Activated CD4-positive, alpha-beta T cell treated with anti-CD3 and anti-CD28 coated beads for 36 hours (primary cell): ENCODE data around the gene MFAP5. TPM values are rescaled to one million over a fixed set of nuclear protein-coding genes. Genes with fewer than 3 reads are reported as not detected.
A peak's percentile ranks its signal among the peaks of the same experiment; 100 is the strongest.
"Not testable (repeated sequence)": the region's sequence is repeated elsewhere in the genome, so short reads cannot be mapped to it uniquely, and the experiment has no call there.

Experiments
- ATAC-seq: fragments of 200-7000 bp; cut with Tn5 transposase; one replicate; pipeline ENCODE4 v1.10.0; 2021; ENCODE audit warnings: mild to moderate bottlenecking, moderate library complexity
- CTCF ChIA-PET: fragments of 350-600 bp; sonication (Branson Sonifier 250); formaldehyde crosslinking; loops from one replicate; lab custom pipeline; 2021; ENCODE audit warnings: antibody characterized with exemption; lab: Charles Lee
- POLR2A ChIA-PET: fragments of 350-600 bp; sonication (Branson Sonifier 250); formaldehyde crosslinking; loops from one replicate; lab custom pipeline; 2021; ENCODE audit warnings: antibody characterized with exemption, inconsistent platforms; lab: Charles Lee
- DNase-seq: peaks from one replicate; pipeline ENCODE4 v3.0.0-alpha.2; 2020
- H3K27ac Mint-ChIP-seq: one replicate; pipeline ENCODE4 v1.8.0; 2021; ENCODE audit warnings: mixed read lengths
- H3K27me3 Mint-ChIP-seq: one replicate; pipeline ENCODE4 v1.8.0; 2021; ENCODE audit warnings: mixed read lengths
- H3K36me3 Mint-ChIP-seq: one replicate; pipeline ENCODE4 v1.8.0; 2021; ENCODE audit warnings: low read depth, mixed read lengths
- H3K4me1 Mint-ChIP-seq: one replicate; pipeline ENCODE4 v1.8.0; 2021; ENCODE audit warnings: mixed read lengths
- H3K4me3 Mint-ChIP-seq: one replicate; pipeline ENCODE4 v1.8.0; 2021; ENCODE audit warnings: mild to moderate bottlenecking, moderate library complexity, mixed read lengths
- H3K9me3 Mint-ChIP-seq: one replicate; pipeline ENCODE4 v1.8.0; 2021; ENCODE audit warnings: low read depth, mixed read lengths
- intact Hi-C, 2 experiments: fragments of 100-400 bp; cut with DNase I in 1 of 2; cut with micrococcal nuclease in 1 of 2; formaldehyde crosslinking; loops; one replicate each; pipeline versions ENCODE4 v1.14.2 to v1.15.1; 2022 to 2024; cut with DNase I, micrococcal nuclease
- total RNA-seq, 2 experiments: library from RNA; stranded (reverse); gene quantifications; one replicate each; pipeline ENCODE4 v1.2.3, GENCODE V29; 2021

Gene MFAP5
- total RNA-seq, 2 experiments from 2014 or later, result not detected

- ChIA-PET CTCF (interaction anchor here (0.5 to 1.7 kb wide), 7 partner anchors 9 to 400 kb away, joined by 3 to 8 read pairs (median 3); partner anchors contain the start of gene M6PR), POLR2A (no interaction called here)
- ATAC-seq (peak; percentile 79), DNase-seq (peak; percentile 88)
- H3K4me1 Mint-ChIP-seq, result peaks cover 42% of the 10 kb centered on the region
- H3K9me3 Mint-ChIP-seq, result no peaks in the 10 kb centered on the region
- no peak overlapping the region for H3K4me3 Mint-ChIP-seq
- H3K36me3 Mint-ChIP-seq, result no peaks in the 10 kb centered on the region
- H3K27me3 Mint-ChIP-seq, result peaks cover 16% of the 10 kb centered on the region
- intact Hi-C loops, result loop anchor here (1.0 to 10.0 kb wide), 7 partner anchors 25 to 597 kb away; partner anchors contain the start of gene CLEC4E (in 1 of the 2)
- H3K27ac Mint-ChIP-seq, result no peak overlapping the region
Measured at GRCh38 chr12:8648576-8649205, 13.9 kb downstream of the MFAP5 start.

- POLR2A ChIA-PET, result no interaction called here
- CTCF ChIA-PET, result interaction anchor here (0.6 to 1.7 kb wide), 5 partner anchors 9 to 383 kb away, joined by 3 to 8 read pairs (median 3); partner anchors contain the start of gene M6PR
- Mint-ChIP-seq H3K9me3 (no peaks in the 10 kb centered on the region), H3K36me3 (no peaks in the 10 kb centered on the region), H3K27me3 (peaks cover 14% of the 10 kb centered on the region), H3K4me3 (no peak overlapping the region), H3K4me1 (peaks cover 45% of the 10 kb centered on the region), H3K27ac (no peak overlapping the region)
- DNase-seq (no peak), ATAC-seq (no peak)
- intact Hi-C loops, result loop anchor here (1.0 to 10.0 kb wide), 7 partner anchors 25 to 597 kb away; partner anchors contain the start of gene CLEC4E (in 1 of the 2)
Measured at GRCh38 chr12:8647968-8648367, 14.7 kb downstream of the MFAP5 start.

- CTCF ChIA-PET, result interaction anchor here (0.6 to 1.4 kb wide), 6 partner anchors 14 to 246 kb away, joined by 3 to 6 read pairs (median 3); no protein-coding TSS in a partner anchor
- H3K27ac Mint-ChIP-seq, result peak overlapping the region; percentile 80
- H3K27me3 Mint-ChIP-seq, result peaks cover 6% of the 10 kb centered on the region
- intact Hi-C loops, result loop anchor here (1.0 to 10.0 kb wide), 6 partner anchors 102 to 720 kb away; partner anchors contain the start of gene CLEC4E (in 1 of the 2)
- peaks cover 45% of the 10 kb centered on the region for H3K4me1 Mint-ChIP-seq
- H3K9me3 Mint-ChIP-seq, result no peaks in the 10 kb centered on the region
- peak overlapping the region; percentile 1 for H3K4me3 Mint-ChIP-seq
- ATAC-seq (peak; percentile 89), DNase-seq (peak; percentile 80)
- POLR2A ChIA-PET, result no interaction called here
- H3K36me3 Mint-ChIP-seq, result no peaks in the 10 kb centered on the region
Measured at GRCh38 chr12:8644345-8645248, 18.0 kb downstream of the MFAP5 start.

- CTCF ChIA-PET, result interaction anchor here (0.6 to 1.6 kb wide), 4 partner anchors 33 to 411 kb away, joined by 4 to 10 read pairs (median 4); no protein-coding TSS in a partner anchor
- Mint-ChIP-seq H3K4me1 (peaks cover 27% of the 10 kb centered on the region), H3K27ac (no peak overlapping the region), H3K27me3 (peaks cover 4% of the 10 kb centered on the region), H3K36me3 (no peaks in the 10 kb centered on the region), H3K9me3 (no peaks in the 10 kb centered on the region), H3K4me3 (no peak overlapping the region)
- POLR2A ChIA-PET, result no interaction called here
- DNase-seq (no peak), ATAC-seq (no peak)
- intact Hi-C loops, result loop anchor here in 1 of 2 experiments (10.0 kb wide), 1 partner anchor 602 kb away; no protein-coding TSS in a partner anchor
Measured at GRCh38 chr12:8642775-8643174, 19.9 kb downstream of the MFAP5 start.

GRCh38 chr12:8639936-8640335, 22.7 kb downstream of the MFAP5 start:
- no peak for DNase-seq
- no peak overlapping the region for H3K27ac Mint-ChIP-seq
- no peaks in the 10 kb centered on the region for H3K9me3 Mint-ChIP-seq

GRCh38 chr12:8638951-8639350, 23.7 kb downstream of the MFAP5 start:
- H3K4me1 Mint-ChIP-seq, result peaks cover 6% of the 10 kb centered on the region
- no peaks in the 10 kb centered on the region for H3K36me3 Mint-ChIP-seq
- ATAC-seq (no peak), DNase-seq (no peak)
- ChIA-PET CTCF (no interaction called here), POLR2A (no interaction called here)
- peaks cover 4% of the 10 kb centered on the region for H3K27me3 Mint-ChIP-seq
- intact Hi-C loops, result no loop called here
- no peaks in the 10 kb centered on the region for H3K9me3 Mint-ChIP-seq
- H3K4me3 Mint-ChIP-seq, result no peak overlapping the region
- no peak overlapping the region for H3K27ac Mint-ChIP-seq

More at GRCh38 chr12:8639936-8640335, 22.7 kb downstream of the MFAP5 start:
- POLR2A ChIA-PET, result no interaction called here
- H3K4me1 Mint-ChIP-seq, result peaks cover 15% of the 10 kb centered on the region
- peaks cover 4% of the 10 kb centered on the region for H3K27me3 Mint-ChIP-seq
- no peak for ATAC-seq
- no peak overlapping the region for H3K4me3 Mint-ChIP-seq
- no peaks in the 10 kb centered on the region for H3K36me3 Mint-ChIP-seq
- CTCF ChIA-PET, result interaction anchor here (0.6 kb wide), 1 partner anchor 15 kb away, joined by 3 read pairs; no protein-coding TSS in a partner anchor
- intact Hi-C loops, result loop anchor here in 1 of 2 experiments (10.0 kb wide), 1 partner anchor 605 kb away; no protein-coding TSS in a partner anchor

GRCh38 chr12:8637666-8638065, 25.0 kb downstream of the MFAP5 start:
- CTCF ChIA-PET, result no interaction called here
- H3K27me3 Mint-ChIP-seq, result no peaks in the 10 kb centered on the region

GRCh38 chr12:8637244-8637643, 25.4 kb downstream of the MFAP5 start:
- no peaks in the 10 kb centered on the region for H3K4me1 Mint-ChIP-seq
- H3K27me3 Mint-ChIP-seq, result no peaks in the 10 kb centered on the region
- H3K4me3 Mint-ChIP-seq, result no peak overlapping the region
- no peak for DNase-seq
- H3K36me3 Mint-ChIP-seq, result no peaks in the 10 kb centered on the region
- ChIA-PET POLR2A (no interaction called here), CTCF (interaction anchor here (0.7 kb wide), 1 partner anchor 20 kb away, joined by 3 read pairs; no protein-coding TSS in a partner anchor)
- no peak overlapping the region for H3K27ac Mint-ChIP-seq
- no peaks in the 10 kb centered on the region for H3K9me3 Mint-ChIP-seq
- intact Hi-C loops, result no loop called here
- no peak for ATAC-seq

More at GRCh38 chr12:8637666-8638065, 25.0 kb downstream of the MFAP5 start:
- intact Hi-C loops, result no loop called here
- DNase-seq (no peak), ATAC-seq (no peak)
- H3K9me3 Mint-ChIP-seq, result no peaks in the 10 kb centered on the region
- no peak overlapping the region for H3K27ac Mint-ChIP-seq
- H3K36me3 Mint-ChIP-seq, result no peaks in the 10 kb centered on the region
- H3K4me3 Mint-ChIP-seq, result no peak overlapping the region
- POLR2A ChIA-PET, result no interaction called here
- H3K4me1 Mint-ChIP-seq, result no peaks in the 10 kb centered on the region

- intact Hi-C loops, result no loop called here
- Mint-ChIP-seq H3K4me3 (no peak overlapping the region), H3K27ac (no peak overlapping the region), H3K36me3 (no peaks in the 10 kb centered on the region), H3K9me3 (no peaks in the 10 kb centered on the region), H3K4me1 (no peaks in the 10 kb centered on the region), H3K27me3 (no peaks in the 10 kb centered on the region)
- DNase-seq (no peak), ATAC-seq (no peak)
- POLR2A ChIA-PET, result no interaction called here
- CTCF ChIA-PET, result interaction anchor here (0.7 kb wide), 1 partner anchor 21 kb away, joined by 3 read pairs; no protein-coding TSS in a partner anchor
Measured at GRCh38 chr12:8636581-8636980, 26.0 kb downstream of the MFAP5 start.

- CTCF ChIA-PET, DNase-seq, H3K4me1 Mint-ChIP-seq, H3K9me3 Mint-ChIP-seq, ATAC-seq, POLR2A ChIA-PET, H3K4me3 Mint-ChIP-seq, intact Hi-C loops, H3K27ac Mint-ChIP-seq, H3K27me3 Mint-ChIP-seq, H3K36me3 Mint-ChIP-seq: not testable (repeated sequence)
Measured at GRCh38 chr12:8636007-8636346, 26.6 kb downstream of the MFAP5 start.

GRCh38 chr12:8635342-8636006, 27.2 kb downstream of the MFAP5 start:
- H3K4me1 Mint-ChIP-seq, POLR2A ChIA-PET, ATAC-seq, H3K27ac Mint-ChIP-seq, DNase-seq, intact Hi-C loops, H3K9me3 Mint-ChIP-seq, H3K27me3 Mint-ChIP-seq, CTCF ChIA-PET, H3K4me3 Mint-ChIP-seq, H3K36me3 Mint-ChIP-seq: not testable (repeated sequence)
